OCI-LY3 (cell line): Measurements from ENCODE around the gene UTP20.

Experiments used
- CTCF ChIP-seq: fragments of 200-600, 300-600 bp; sonication (generic); IDR thresholded peaks from 2 replicates; pipeline ENCODE4 v1.5.1; 2014; ENCODE audit warnings: antibody characterized with exemption, low read length, low read depth
- EZH2phosphoT487 ChIP-seq: fragments of 200-600 bp; shearing (Covaris generic); IDR thresholded peaks from 2 replicates; pipeline ENCODE4 v1.6.1; 2018; ENCODE audit warnings: antibody characterized with exemption, mixed run types, low read depth

GRCh38 chr12:101361455-101361854 lies 81.5 kb downstream of the UTP20 start:
- TF ChIP-seq CTCF, result no peak
- no peak for TF ChIP-seq EZH2phosphoT487
